CD4-positive, alpha-beta T cell (primary cell): ENCODE results near the gene GPR157. TPM values are rescaled to one million over a fixed set of nuclear protein-coding genes. Genes with fewer than 3 reads are reported as not detected.

ENCODE experiments used
- ATAC-seq: fragments of 200-7000 bp; cut with Tn5 transposase; one replicate; pipeline ENCODE4 v1.10.0; 2022; ENCODE audit warnings: mild to moderate bottlenecking; ENCODE audit not compliant: poor library complexity
- CTCF ChIA-PET: fragments of 350-600 bp; sonication (Branson Sonifier 250); formaldehyde crosslinking; loops from one replicate; lab custom pipeline; 2021; ENCODE audit warnings: antibody characterized with exemption, inconsistent platforms; lab: Charles Lee
- POLR2A ChIA-PET: fragments of 350-600 bp; sonication (Branson Sonifier 250); formaldehyde crosslinking; loops from one replicate; lab custom pipeline; 2021; ENCODE audit warnings: antibody characterized with exemption, inconsistent platforms; lab: Charles Lee
- DNase-seq, 14 experiments: peaks; one replicate each; pipeline ENCODE4 v3.0.0-alpha.2; 2013 to 2020; ENCODE audit warnings: mixed read lengths in 2 of 14
- H3K27ac ChIP-seq, 2 donors: one replicate each; pipeline versions ENCODE4 v1.5.1 to v1.7.0; 2013; ENCODE audit warnings: low read length in 2 of 2, low read depth in 1 of 2, mild to moderate bottlenecking in 1 of 2
- H3K27me3 ChIP-seq, 2 experiments: 1 replicate in 1 of 2; 2 replicates in 1 of 2; pipeline versions ENCODE4 v1.6.1 to v1.7.0; 2013; ENCODE audit warnings: low read length in 2 of 2, control low read depth in 1 of 2, mild to moderate bottlenecking in 1 of 2, moderate library complexity in 1 of 2; ENCODE audit not compliant: insufficient read depth in 2 of 2, control insufficient read depth in 1 of 2
- H3K36me3 ChIP-seq: one replicate; pipeline ENCODE4 v1.6.1; 2013; ENCODE audit warnings: low read length, control low read depth; ENCODE audit not compliant: insufficient read depth
- H3K4me1 ChIP-seq: one replicate; pipeline ENCODE4 v1.6.1; 2013; ENCODE audit warnings: low read length, control low read depth; ENCODE audit not compliant: insufficient read depth
- H3K4me3 ChIP-seq: one replicate; pipeline ENCODE4 v1.5.1; 2013; ENCODE audit warnings: mild to moderate bottlenecking, low read length, moderate library complexity
- H3K9me3 ChIP-seq, 2 experiments: 1 replicate in 1 of 2; 2 replicates in 1 of 2; pipeline versions ENCODE4 v1.6.1 to v1.7.0; 2013; ENCODE audit warnings: low read length in 2 of 2, mild to moderate bottlenecking in 2 of 2, control low read depth in 1 of 2, moderate library complexity in 1 of 2; ENCODE audit not compliant: control insufficient read depth in 1 of 2, insufficient read depth in 1 of 2
- H3K27ac Mint-ChIP-seq: one replicate; pipeline ENCODE4 v1.8.0; 2020; ENCODE audit warnings: mixed read lengths
- H3K27me3 Mint-ChIP-seq: one replicate; pipeline ENCODE4 v1.8.0; 2021; ENCODE audit warnings: mixed read lengths
- H3K36me3 Mint-ChIP-seq: one replicate; pipeline ENCODE4 v1.8.0; 2021; ENCODE audit warnings: low read depth, mixed read lengths
- H3K4me1 Mint-ChIP-seq: one replicate; pipeline ENCODE4 v1.8.0; 2021; ENCODE audit warnings: low read depth, mixed read lengths
- H3K4me3 Mint-ChIP-seq: one replicate; pipeline ENCODE4 v1.8.0; 2020; ENCODE audit warnings: mild to moderate bottlenecking, mixed read lengths
- H3K9me3 Mint-ChIP-seq: one replicate; pipeline ENCODE4 v1.8.0; 2020; ENCODE audit warnings: mixed read lengths
- intact Hi-C, 2 experiments: fragments of 100-400 bp; cut with DNase I in 1 of 2; cut with micrococcal nuclease in 1 of 2; formaldehyde crosslinking; loops; one replicate each; pipeline versions ENCODE4 v1.15.1 to v1.9.0; 2023 to 2025; cut with DNase I, micrococcal nuclease
- total RNA-seq, 174 experiments: library from RNA in 2 of 174; stranded (reverse) in 2 of 174; gene quantifications; one replicate each; pipeline ENCODE4 v1.2.3 and lab custom pipeline; 2021 to 2026
- TF ChIP-seq, protein P1 (sequence below): fragments of 200-600 bp; IDR thresholded peaks from one replicate; pipeline ENCODE4 v1.8.0; 2022; ENCODE audit warnings: antibody characterized with exemption, mild to moderate bottlenecking

GPR157 gene
- total RNA-seq, 2 experiments from 2014 or later: 2.1 to 5.1 TPM

DNA sequence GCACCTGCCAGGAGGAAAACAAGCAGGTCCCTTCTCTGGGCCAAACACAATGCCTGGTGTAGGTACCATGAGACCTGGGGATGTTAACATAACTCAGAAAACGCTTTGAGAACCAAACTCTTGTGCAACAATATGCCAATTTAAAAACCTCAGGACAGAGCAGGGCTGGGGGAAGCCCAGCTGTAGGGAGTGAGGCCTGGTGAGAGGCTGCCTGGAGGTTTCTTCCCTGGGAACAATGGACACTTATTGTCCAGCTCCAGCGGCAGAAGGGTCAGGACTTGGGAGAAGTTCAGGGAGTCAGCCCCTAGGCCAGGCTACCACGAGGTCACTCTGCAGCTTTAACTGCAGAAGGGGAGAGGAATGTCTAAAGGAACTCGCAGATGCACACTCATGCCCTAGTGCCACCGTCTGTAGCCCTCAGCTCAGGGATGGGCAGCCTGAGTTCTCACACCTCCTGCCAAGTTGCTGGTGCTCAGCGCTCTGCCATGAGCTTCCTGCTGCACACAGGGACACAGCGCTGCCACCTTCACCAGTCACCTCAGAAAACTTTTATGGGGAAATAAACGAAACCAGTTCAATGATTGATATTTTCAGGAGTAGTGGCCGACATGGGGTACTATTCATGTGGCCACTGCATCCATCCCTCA is 8.5 kb downstream of the GPR157 start:
- H3K27ac ChIP-seq: no peak overlapping the region
- intact Hi-C loops: loop anchor here in 1 of 2 experiments (10.0 kb wide), 1 partner anchor 794 kb away; the partner anchor contains the start of gene CTNNBIP1
- no peaks in the 10 kb centered on the region for H3K36me3 ChIP-seq
- Mint-ChIP-seq H3K27ac (no peak overlapping the region), H3K4me1 (peaks cover 30% of the 10 kb centered on the region), H3K4me3 (no peak overlapping the region), H3K27me3 (no peaks in the 10 kb centered on the region), H3K36me3 (peaks cover 4% of the 10 kb centered on the region), H3K9me3 (no peaks in the 10 kb centered on the region)
- CTCF ChIA-PET: interaction anchor here (0.9 kb wide), 1 partner anchor 10 kb away, joined by 3 read pairs; no protein-coding TSS in a partner anchor
- no peak for ATAC-seq
- H3K4me3 ChIP-seq: no peak overlapping the region
- no peaks in the 10 kb centered on the region for H3K9me3 ChIP-seq
- no peak for DNase-seq
- POLR2A ChIA-PET: interaction anchor here (1.6 to 1.8 kb wide), 2 partner anchors 9 to 37 kb away, joined by 4 to 7 read pairs; partner anchors contain the start of gene GPR157
- no peaks in the 10 kb centered on the region for H3K27me3 ChIP-seq
- peaks cover 16% of the 10 kb centered on the region for H3K4me1 ChIP-seq
- TF ChIP-seq, protein P1, sequence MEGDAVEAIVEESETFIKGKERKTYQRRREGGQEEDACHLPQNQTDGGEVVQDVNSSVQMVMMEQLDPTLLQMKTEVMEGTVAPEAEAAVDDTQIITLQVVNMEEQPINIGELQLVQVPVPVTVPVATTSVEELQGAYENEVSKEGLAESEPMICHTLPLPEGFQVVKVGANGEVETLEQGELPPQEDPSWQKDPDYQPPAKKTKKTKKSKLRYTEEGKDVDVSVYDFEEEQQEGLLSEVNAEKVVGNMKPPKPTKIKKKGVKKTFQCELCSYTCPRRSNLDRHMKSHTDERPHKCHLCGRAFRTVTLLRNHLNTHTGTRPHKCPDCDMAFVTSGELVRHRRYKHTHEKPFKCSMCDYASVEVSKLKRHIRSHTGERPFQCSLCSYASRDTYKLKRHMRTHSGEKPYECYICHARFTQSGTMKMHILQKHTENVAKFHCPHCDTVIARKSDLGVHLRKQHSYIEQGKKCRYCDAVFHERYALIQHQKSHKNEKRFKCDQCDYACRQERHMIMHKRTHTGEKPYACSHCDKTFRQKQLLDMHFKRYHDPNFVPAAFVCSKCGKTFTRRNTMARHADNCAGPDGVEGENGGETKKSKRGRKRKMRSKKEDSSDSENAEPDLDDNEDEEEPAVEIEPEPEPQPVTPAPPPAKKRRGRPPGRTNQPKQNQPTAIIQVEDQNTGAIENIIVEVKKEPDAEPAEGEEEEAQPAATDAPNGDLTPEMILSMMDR: no peak

DNA sequence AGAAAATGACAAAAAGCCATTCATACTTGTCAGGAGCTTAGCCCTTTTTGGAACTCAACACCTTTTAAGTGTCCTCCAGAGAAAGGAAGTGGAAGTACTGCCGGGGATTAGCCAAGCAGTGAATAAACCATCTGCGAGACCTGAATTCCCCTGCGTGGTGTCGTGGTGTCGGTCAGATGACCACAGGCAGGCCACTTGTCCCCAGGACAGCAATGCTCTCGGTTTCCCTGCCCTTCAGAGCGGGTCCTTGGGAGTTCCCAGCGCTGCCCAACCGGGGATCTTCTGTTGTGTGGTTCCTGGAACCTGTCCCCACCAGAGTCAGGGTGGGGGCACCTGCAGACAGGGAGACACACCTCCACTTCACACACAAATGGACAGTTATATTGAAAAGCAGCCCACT is 9.2 kb downstream of the GPR157 start:
- Mint-ChIP-seq H3K9me3 (no peaks in the 10 kb centered on the region), H3K27me3 (no peaks in the 10 kb centered on the region), H3K27ac (no peak overlapping the region), H3K36me3 (peaks cover 4% of the 10 kb centered on the region), H3K4me3 (no peak overlapping the region), H3K4me1 (peaks cover 26% of the 10 kb centered on the region)
- no peak overlapping the region for H3K27ac ChIP-seq
- TF ChIP-seq, protein P1: no peak
- peaks cover 13% of the 10 kb centered on the region for H3K4me1 ChIP-seq
- H3K9me3 ChIP-seq: no peaks in the 10 kb centered on the region
- ChIA-PET CTCF (no interaction called here), POLR2A (no interaction called here)
- no peak for ATAC-seq
- H3K36me3 ChIP-seq: no peaks in the 10 kb centered on the region
- intact Hi-C loops: loop anchor here in 1 of 2 experiments (10.0 kb wide), 1 partner anchor 795 kb away; the partner anchor contains the start of gene CTNNBIP1
- no peaks in the 10 kb centered on the region for H3K27me3 ChIP-seq
- no peak overlapping the region for H3K4me3 ChIP-seq
- DNase-seq: peak in 2 of 14 experiments; percentile 45 to 46

DNA sequence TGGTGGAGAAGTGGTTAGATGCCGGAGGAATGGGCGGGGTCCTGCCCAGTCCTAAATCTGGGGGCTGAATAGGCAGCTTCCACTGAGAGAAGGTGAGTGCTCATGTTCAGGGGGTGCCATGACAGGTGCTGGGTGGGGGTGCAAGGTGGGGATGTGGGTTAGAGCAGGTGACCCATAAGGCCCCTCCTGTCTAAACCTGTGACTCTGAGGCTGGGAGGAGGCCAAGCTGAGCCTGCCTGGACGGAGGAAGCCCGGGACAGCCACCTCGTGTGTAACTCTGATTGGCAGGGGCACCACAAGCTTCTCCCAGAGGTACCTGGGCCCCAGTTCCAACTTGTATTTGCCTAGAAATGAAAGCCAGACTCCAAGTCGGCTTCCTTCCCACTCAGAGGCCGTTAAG is 10.7 kb downstream of the GPR157 start:
- POLR2A ChIA-PET: no interaction called here
- no peak overlapping the region for H3K27ac ChIP-seq
- CTCF ChIA-PET: no interaction called here

More for the DNA sequence above, 10.7 kb downstream of the GPR157 start:
- Mint-ChIP-seq H3K36me3 (peaks cover 4% of the 10 kb centered on the region), H3K4me3 (no peak overlapping the region), H3K4me1 (peaks cover 26% of the 10 kb centered on the region), H3K9me3 (no peaks in the 10 kb centered on the region), H3K27ac (no peak overlapping the region), H3K27me3 (no peaks in the 10 kb centered on the region)
- no peaks in the 10 kb centered on the region for H3K27me3 ChIP-seq
- H3K36me3 ChIP-seq: no peaks in the 10 kb centered on the region
- intact Hi-C loops: no loop called here
- no peaks in the 10 kb centered on the region for H3K9me3 ChIP-seq
- TF ChIP-seq, protein P1: no peak
- no peak for DNase-seq
- H3K4me3 ChIP-seq: no peak overlapping the region
- no peak for ATAC-seq
- H3K4me1 ChIP-seq: peaks cover 13% of the 10 kb centered on the region
